ENCODE measurements around the gene KLHL22.

The KLHL22 gene

GRCh38 chr22:20433686-20434241 lies 61.8 kb downstream of the KLHL22 start:
- DNase-seq (ENCODE audit: low read depth): no peak

DNA sequence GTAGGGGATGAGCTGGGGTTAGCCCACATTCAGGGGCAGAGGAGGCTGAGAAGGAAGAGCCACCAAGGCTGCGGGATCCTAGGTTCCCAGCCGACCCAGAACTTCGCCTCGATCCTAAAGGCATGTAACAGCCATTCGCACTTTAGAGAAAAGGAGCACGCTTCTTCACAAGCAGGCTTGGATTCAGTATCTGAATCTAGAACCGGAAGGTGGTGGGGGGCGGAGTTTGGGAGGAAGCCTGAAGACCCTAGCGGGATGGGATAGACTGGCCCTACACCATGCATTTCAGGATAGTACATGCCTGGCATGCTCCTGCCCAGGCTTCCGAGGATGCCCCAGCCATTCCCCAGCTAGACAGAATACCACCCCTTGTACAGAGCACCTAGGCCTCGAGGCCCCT lies 62.4 kb downstream of the KLHL22 start:
- DNase-seq (ENCODE audit: low read depth): no peak
- no peak for TF ChIP-seq CTCF (IDR thresholded peaks at IDR 0.05; ENCODE audit: control insufficient read depth, insufficient read depth, low read depth, low read length, missing control alignments)
- H3K4me3 ChIP-seq (ENCODE audit: control insufficient read depth, low read depth, low read length): no peak overlapping the region

More at GRCh38 chr22:20433686-20434241, 61.8 kb downstream of the KLHL22 start:
- no peak overlapping the region for H3K4me3 ChIP-seq (ENCODE audit: control insufficient read depth, low read depth, low read length)
- no peak for TF ChIP-seq CTCF (IDR thresholded peaks at IDR 0.05; ENCODE audit: control insufficient read depth, insufficient read depth, low read depth, low read length, missing control alignments)

- DNase-seq (ENCODE audit: low read depth): no peak
- TF ChIP-seq CTCF (IDR thresholded peaks at IDR 0.05; ENCODE audit: control insufficient read depth, insufficient read depth, low read depth, low read length, missing control alignments): no peak
- no peak overlapping the region for H3K4me3 ChIP-seq (ENCODE audit: control insufficient read depth, low read depth, low read length)
Measured at GRCh38 chr22:20432244-20432686, 63.3 kb downstream of the KLHL22 start.

GRCh38 chr22:20431511-20432192 lies 63.9 kb downstream of the KLHL22 start:
- no peak for TF ChIP-seq CTCF (IDR thresholded peaks at IDR 0.05; ENCODE audit: control insufficient read depth, insufficient read depth, low read depth, low read length, missing control alignments)
- no peak overlapping the region for H3K4me3 ChIP-seq (ENCODE audit: control insufficient read depth, low read depth, low read length)
- DNase-seq (ENCODE audit: low read depth): no peak

GRCh38 chr22:20430720-20431510 lies 64.7 kb downstream of the KLHL22 start:
- DNase-seq (ENCODE audit: low read depth): no peak
- no peak overlapping the region for H3K4me3 ChIP-seq (ENCODE audit: control insufficient read depth, low read depth, low read length)
- no peak for TF ChIP-seq CTCF (IDR thresholded peaks at IDR 0.05; ENCODE audit: control insufficient read depth, insufficient read depth, low read depth, low read length, missing control alignments)

DNA sequence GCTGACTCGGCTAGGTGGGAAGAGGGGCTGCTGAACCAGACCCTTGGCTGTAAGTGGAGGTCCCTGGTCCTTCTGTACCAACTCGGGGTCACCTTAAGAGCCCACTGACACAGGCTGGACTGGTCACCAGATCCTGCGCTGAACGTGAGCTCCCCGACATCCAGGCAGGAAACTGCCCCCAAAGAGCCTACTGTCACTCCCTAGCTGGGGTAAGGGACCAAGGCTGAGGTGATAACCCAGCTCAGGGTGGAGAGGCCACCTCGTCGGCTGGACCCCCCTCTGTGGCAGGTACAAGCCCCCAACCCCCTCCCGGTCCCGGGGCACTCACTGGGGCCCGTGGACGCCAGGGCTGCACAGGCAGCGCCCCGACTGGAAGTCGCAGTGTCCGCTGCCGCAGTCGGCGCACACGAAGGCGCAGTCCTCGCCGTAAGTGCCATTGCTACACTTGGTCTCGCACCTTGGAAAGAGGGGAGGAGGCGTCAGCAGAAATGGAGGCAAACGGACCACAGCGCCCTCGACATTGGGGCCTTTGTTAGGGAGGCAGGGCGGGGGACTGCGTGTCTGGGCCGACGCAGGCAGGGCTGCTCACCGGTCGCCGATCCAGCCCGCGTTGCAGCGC lies 65.4 kb downstream of the KLHL22 start:
- DNase-seq (ENCODE audit: low read depth): no peak
- no peak for TF ChIP-seq CTCF (IDR thresholded peaks at IDR 0.05; ENCODE audit: control insufficient read depth, insufficient read depth, low read depth, low read length, missing control alignments)
- H3K4me3 ChIP-seq (ENCODE audit: control insufficient read depth, low read depth, low read length): no peak overlapping the region
